CD14-positive monocyte (primary cell): ENCODE measurements around the gene TNIK. TPM values are rescaled to one million over a fixed set of nuclear protein-coding genes. Genes with fewer than 3 reads are reported as not detected.

Experiments used
- DNase-seq, 3 donors: peaks; one replicate each; pipeline ENCODE4 v3.0.0-alpha.2; 2011 to 2022
- H2AFZ ChIP-seq: 2 replicates; pipeline ENCODE4 v1.6.0; 2012; ENCODE audit warnings: mild to moderate bottlenecking, low read depth, low read length, inconsistent platforms; ENCODE audit not compliant: insufficient read depth, poor library complexity, severe bottlenecking
- H3K27ac ChIP-seq, 2 donors: 1 replicate in 1 of 2; 2 replicates in 1 of 2; pipeline ENCODE4 v1.5.1; 2012 to 2013; ENCODE audit warnings: low read length in 2 of 2, control low read depth in 1 of 2, inconsistent platforms in 1 of 2, low read depth in 1 of 2, mild to moderate bottlenecking in 1 of 2
- H3K27me3 ChIP-seq, 2 donors: one replicate each; pipeline versions ENCODE4 v1.6.0 to v1.6.1; 2011 to 2013; ENCODE audit warnings: low read length in 2 of 2; ENCODE audit not compliant: control insufficient read depth in 2 of 2, insufficient read depth in 2 of 2
- H3K36me3 ChIP-seq, 2 donors: replicated peaks in 1 of 2; 1 replicate in 1 of 2; 2 replicates in 1 of 2; pipeline versions ENCODE4 v1.5.1 to v1.6.1; 2012 to 2013; ENCODE audit warnings: low read length in 2 of 2, control low read depth in 1 of 2, inconsistent platforms in 1 of 2, mild to moderate bottlenecking in 1 of 2; ENCODE audit not compliant: insufficient read depth in 2 of 2, control insufficient read depth in 1 of 2
- H3K4me1 ChIP-seq, 2 donors: 1 replicate in 1 of 2; 2 replicates in 1 of 2; pipeline versions ENCODE4 v1.5.1 to v1.6.1; 2012 to 2013; ENCODE audit warnings: low read length in 2 of 2, control low read depth in 1 of 2, inconsistent platforms in 1 of 2, mild to moderate bottlenecking in 1 of 2, moderate library complexity in 1 of 2; ENCODE audit not compliant: insufficient read depth in 2 of 2, control insufficient read depth in 1 of 2
- H3K4me2 ChIP-seq: replicated peaks from 2 replicates; pipeline ENCODE3; 2012; ENCODE audit warnings: low read length, moderate library complexity, mild to moderate bottlenecking; ENCODE audit not compliant: poor library complexity, severe bottlenecking; ENCODE audit errors: extremely low read depth
- H3K4me3 ChIP-seq, 3 experiments: fragments of 200-600 bp in 1 of 3; sonication (generic) in 1 of 3; replicated peaks in 1 of 3; 1 replicate in 2 of 3; 2 replicates in 1 of 3; pipeline ENCODE4 v1.5.1; 2011 to 2013; ENCODE audit warnings: low read length in 3 of 3, mild to moderate bottlenecking in 3 of 3, control low read depth in 2 of 3, low read depth in 2 of 3, inconsistent platforms in 1 of 3, moderate library complexity in 1 of 3
- H3K79me2 ChIP-seq: 2 replicates; pipeline ENCODE4 v1.6.0; 2012; ENCODE audit warnings: mild to moderate bottlenecking, control low read depth, inconsistent platforms, low read length, moderate library complexity; ENCODE audit not compliant: insufficient read depth
- H3K9ac ChIP-seq: 2 replicates; pipeline ENCODE4 v1.6.0; 2017; ENCODE audit warnings: low read length, mild to moderate bottlenecking; ENCODE audit not compliant: insufficient read depth, poor library complexity, severe bottlenecking
- H3K9me3 ChIP-seq, 2 donors: replicated peaks in 1 of 2; 1 replicate in 1 of 2; 2 replicates in 1 of 2; pipeline versions ENCODE4 v1.5.1 to v1.6.1; 2012 to 2013; ENCODE audit warnings: low read length in 2 of 2, control low read depth in 1 of 2; ENCODE audit not compliant: control insufficient read depth in 1 of 2, insufficient read depth in 1 of 2
- H4K20me1 ChIP-seq: 2 replicates; pipeline ENCODE4 v1.6.0; 2012; ENCODE audit warnings: mild to moderate bottlenecking, low read length, control low read depth, moderate library complexity; ENCODE audit not compliant: insufficient read depth
- H3K27ac Mint-ChIP-seq, 7 donors: one replicate each; pipeline ENCODE4 v1.8.0; 2020; ENCODE audit warnings: mild to moderate bottlenecking in 7 of 7, mixed read lengths in 7 of 7, moderate library complexity in 6 of 7, inconsistent platforms in 2 of 7
- H3K27me3 Mint-ChIP-seq, 3 donors: one replicate each; pipeline ENCODE4 v1.8.0; 2021 to 2022; ENCODE audit warnings: low read depth in 3 of 3, mild to moderate bottlenecking in 3 of 3, mixed read lengths in 3 of 3, moderate library complexity in 3 of 3, inconsistent platforms in 1 of 3
- H3K36me3 Mint-ChIP-seq, 2 donors: one replicate each; pipeline ENCODE4 v1.8.0; 2020; ENCODE audit warnings: mixed read lengths in 2 of 2, inconsistent platforms in 1 of 2, mild to moderate bottlenecking in 1 of 2
- H3K4me1 Mint-ChIP-seq: one replicate; pipeline ENCODE4 v1.8.0; 2020; ENCODE audit warnings: mild to moderate bottlenecking, mixed read lengths
- H3K4me3 Mint-ChIP-seq, 2 donors: one replicate each; pipeline ENCODE4 v1.8.0; 2020; ENCODE audit warnings: mild to moderate bottlenecking in 2 of 2, mixed read lengths in 2 of 2, moderate library complexity in 1 of 2
- H3K9me3 Mint-ChIP-seq, 7 donors: one replicate each; pipeline ENCODE4 v1.8.0; 2020 to 2022; ENCODE audit warnings: mixed read lengths in 7 of 7, mild to moderate bottlenecking in 6 of 7, moderate library complexity in 6 of 7, inconsistent platforms in 2 of 7
- WGBS: methylation state at CpG from one replicate; pipeline ENCODE4 v1.1.5; 2013; ENCODE audit warnings: missing lambda C conversion rate; ENCODE audit not compliant: insufficient coverage; 5-methylcytosine and 5-hydroxymethylcytosine counted together
- intact Hi-C, 2 donors: fragments of 100-400 bp; cut with micrococcal nuclease; formaldehyde crosslinking; loops; one replicate each; pipeline versions ENCODE4 v1.15.0 to v1.15.1; 2023
- polyA plus RNA-seq, 3 donors: library from polyadenylated mRNA; depleted of rRNA in 1 of 3; unstranded in 2 of 3; stranded (reverse) in 1 of 3; fragments of 300-500 nt in 2 of 3; fragments of >200 nt in 1 of 3; fragmentation: Illumina TruSeq in 2 of 3; gene quantifications; 1 replicate in 2 of 3; 2 replicates in 1 of 3; pipeline ENCODE4 v1.2.3, GENCODE V29; 2012 to 2021
- TF ChIP-seq, protein P1 (sequence below): fragments of 200-600 bp; IDR thresholded peaks from one replicate; pipeline ENCODE4 v1.8.0; 2022; ENCODE audit warnings: antibody characterized with exemption, mild to moderate bottlenecking

TNIK gene
- polyA plus RNA-seq, 3 donors, result 0.36 to 1.8 (median 0.75) TPM

DNA sequence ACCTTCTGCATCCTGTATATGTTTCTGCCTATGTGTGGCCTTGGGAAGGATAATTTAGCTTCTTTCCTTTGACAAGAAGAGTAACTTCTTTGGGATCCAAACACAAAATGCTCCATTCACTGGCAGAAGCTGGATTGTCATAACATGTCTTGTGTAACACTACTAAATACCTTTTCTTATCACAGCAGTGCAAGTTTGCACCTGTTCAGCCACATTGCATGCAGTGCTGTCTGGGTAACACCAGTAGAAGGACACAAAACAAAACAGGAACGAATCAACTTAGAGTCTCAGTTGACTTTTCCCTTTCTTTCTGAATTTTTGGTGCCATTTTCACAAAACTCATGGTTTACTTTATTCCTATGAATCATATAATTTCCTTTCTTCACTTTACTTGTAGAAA lies 43.6 kb upstream of the TNIK start:
- no peak overlapping the region for H3K4me2 ChIP-seq
- intact Hi-C loops, result no loop called here
- H3K9ac ChIP-seq, result no peak overlapping the region
- H3K9me3 ChIP-seq, result no peaks in the 10 kb centered on the region
- H3K4me1 ChIP-seq, result no peaks in the 10 kb centered on the region
- no peak overlapping the region for H3K27ac Mint-ChIP-seq
- no CpG with 5 or more reads among the region's 1 CpG for WGBS
- H3K4me3 ChIP-seq, result no peak overlapping the region
- peaks cover 0 to 4% (median 1%) of the 10 kb centered on the region in 7 donors for H3K9me3 Mint-ChIP-seq
- H3K27ac ChIP-seq, result no peak overlapping the region
- no peaks in the 10 kb centered on the region for H3K36me3 Mint-ChIP-seq
- peaks cover 0 to 5% (median 0%) of the 10 kb centered on the region in 3 donors for H3K27me3 Mint-ChIP-seq
- H3K27me3 ChIP-seq, result no peaks in the 10 kb centered on the region
- no peaks in the 10 kb centered on the region for H3K79me2 ChIP-seq
- H4K20me1 ChIP-seq, result no peaks in the 10 kb centered on the region
- H2AFZ ChIP-seq, result no peak overlapping the region
- H3K36me3 ChIP-seq, result no peaks in the 10 kb centered on the region
- DNase-seq, result no peak
- TF ChIP-seq, protein P1, sequence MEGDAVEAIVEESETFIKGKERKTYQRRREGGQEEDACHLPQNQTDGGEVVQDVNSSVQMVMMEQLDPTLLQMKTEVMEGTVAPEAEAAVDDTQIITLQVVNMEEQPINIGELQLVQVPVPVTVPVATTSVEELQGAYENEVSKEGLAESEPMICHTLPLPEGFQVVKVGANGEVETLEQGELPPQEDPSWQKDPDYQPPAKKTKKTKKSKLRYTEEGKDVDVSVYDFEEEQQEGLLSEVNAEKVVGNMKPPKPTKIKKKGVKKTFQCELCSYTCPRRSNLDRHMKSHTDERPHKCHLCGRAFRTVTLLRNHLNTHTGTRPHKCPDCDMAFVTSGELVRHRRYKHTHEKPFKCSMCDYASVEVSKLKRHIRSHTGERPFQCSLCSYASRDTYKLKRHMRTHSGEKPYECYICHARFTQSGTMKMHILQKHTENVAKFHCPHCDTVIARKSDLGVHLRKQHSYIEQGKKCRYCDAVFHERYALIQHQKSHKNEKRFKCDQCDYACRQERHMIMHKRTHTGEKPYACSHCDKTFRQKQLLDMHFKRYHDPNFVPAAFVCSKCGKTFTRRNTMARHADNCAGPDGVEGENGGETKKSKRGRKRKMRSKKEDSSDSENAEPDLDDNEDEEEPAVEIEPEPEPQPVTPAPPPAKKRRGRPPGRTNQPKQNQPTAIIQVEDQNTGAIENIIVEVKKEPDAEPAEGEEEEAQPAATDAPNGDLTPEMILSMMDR, result no peak
- no peak overlapping the region for H3K4me3 Mint-ChIP-seq
- no peaks in the 10 kb centered on the region for H3K4me1 Mint-ChIP-seq

DNA sequence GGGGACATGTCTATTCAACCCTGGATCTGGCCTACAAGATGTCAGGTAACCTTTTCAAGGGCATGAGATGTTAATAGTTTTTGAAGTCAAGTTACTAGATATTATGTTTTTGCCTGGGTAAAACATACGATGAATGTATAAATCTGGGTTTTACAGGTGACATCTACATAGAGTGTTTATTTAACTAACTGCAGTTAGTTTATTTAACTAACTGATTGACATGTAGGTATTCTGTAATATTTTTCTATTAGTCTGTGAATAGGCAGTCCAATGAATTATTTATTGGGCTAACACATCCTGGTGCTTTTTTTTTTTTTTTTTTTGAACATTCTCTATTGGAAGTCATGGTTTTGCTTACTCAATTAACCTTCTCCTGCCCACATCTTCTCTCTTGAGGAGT lies 38.7 kb upstream of the TNIK start:
- Mint-ChIP-seq H3K27ac (no peak overlapping the region), H3K4me3 (no peak overlapping the region), H3K9me3 (peaks cover 0 to 1% (median 0%) of the 10 kb centered on the region in 7 donors), H3K4me1 (no peaks in the 10 kb centered on the region), H3K27me3 (no peaks in the 10 kb centered on the region), H3K36me3 (no peaks in the 10 kb centered on the region)
- Histone ChIP-seq H2AFZ (no peak overlapping the region), H4K20me1 (no peaks in the 10 kb centered on the region), H3K27me3 (no peaks in the 10 kb centered on the region), H3K4me1 (no peaks in the 10 kb centered on the region), H3K4me3 (no peak overlapping the region), H3K9ac (no peak overlapping the region), H3K79me2 (no peaks in the 10 kb centered on the region), H3K36me3 (no peaks in the 10 kb centered on the region), H3K9me3 (no peaks in the 10 kb centered on the region), H3K4me2 (no peak overlapping the region), H3K27ac (no peak overlapping the region)
- TF ChIP-seq, protein P1, result no peak
- intact Hi-C loops, result no loop called here
- no peak for DNase-seq
- WGBS, result no CpG with 5 or more reads among the region's 1 CpG
